K562 (cell line): Measurements from ENCODE around the gene TXNDC8. TPM values are rescaled to one million over a fixed set of nuclear protein-coding genes. Genes with fewer than 3 reads are reported as not detected.
A peak's percentile ranks its signal among the peaks of the same experiment; 100 is the strongest.

Experiments used
- CREBBP ChIP-seq: IDR thresholded peaks from one replicate; pipeline ENCODE4 v1.6.1; 2012; ENCODE audit warnings: low read depth, mild to moderate bottlenecking, control low read depth, inconsistent platforms, low read length
- E4F1 ChIP-seq: fragments of 250-450 bp; sonication (Bioruptor Pico); IDR thresholded peaks from 2 replicates; pipeline ENCODE4 v1.5.0; 2021; ENCODE audit warnings: mild to moderate bottlenecking, borderline replicate concordance
- FOXA3 ChIP-seq, 2 experiments: fragments of 450-650 bp in 1 of 2; sonication (generic) in 1 of 2; formaldehyde crosslinking; IDR thresholded peaks in 1 of 2; conservative IDR thresholded peaks in 1 of 2; 2 replicates each; pipeline versions ENCODE4 v1.4.0 to v1.8.0; 2020 to 2022; ENCODE audit warnings: mild to moderate bottlenecking in 2 of 2, missing genetic modification reagents in 1 of 2
- GTF3C2 ChIP-seq: IDR thresholded peaks from 3 replicates; pipeline ENCODE4 v1.6.1; 2011; ENCODE audit warnings: borderline replicate concordance, mild to moderate bottlenecking, moderate library complexity; ENCODE audit not compliant: insufficient read length; ENCODE audit errors: extremely low read depth
- HNRNPK ChIP-seq: fragments of 200-400 bp; formaldehyde crosslinking; IDR thresholded peaks from one replicate; pipeline ENCODE4 v1.6.1; 2018; ENCODE audit warnings: mild to moderate bottlenecking, low read depth, low read length; ENCODE audit not compliant: poor library complexity, severe bottlenecking
- ILF3 ChIP-seq: fragments of 450-650 bp; IDR thresholded peaks from 2 replicates; pipeline ENCODE4 v1.6.1; 2018; ENCODE audit warnings: antibody characterized with exemption, mild to moderate bottlenecking, moderate library complexity, borderline replicate concordance
- MAFG ChIP-seq: fragments of 450-650 bp; conservative IDR thresholded peaks from 2 replicates; pipeline ENCODE4 v1.6.1; 2016; ENCODE audit warnings: missing genetic modification characterization, missing compliant biosample characterization
- MCM2 ChIP-seq: fragments of 450-650 bp; IDR thresholded peaks from 2 replicates; pipeline ENCODE4 v1.6.1; 2017; ENCODE audit warnings: low read depth, mild to moderate bottlenecking
- STAT6 ChIP-seq: sonication (generic); formaldehyde crosslinking; IDR thresholded peaks from 2 replicates; pipeline ENCODE4 v1.8.1; 2023; ENCODE audit warnings: mild to moderate bottlenecking, missing genetic modification reagents
- XRCC4 ChIP-seq: IDR thresholded peaks from one replicate; pipeline ENCODE4 v1.6.1; 2011; ENCODE audit not compliant: insufficient read depth, insufficient read length; ENCODE audit errors: extremely low read depth
- ZNF586 ChIP-seq: fragments of 450-650 bp; formaldehyde crosslinking; conservative IDR thresholded peaks from 2 replicates; pipeline ENCODE4 v1.4.0; 2020; ENCODE audit warnings: mild to moderate bottlenecking, moderate library complexity
- polyA plus RNA-seq, 8 experiments: library from polyadenylated mRNA; depleted of rRNA in 4 of 8; stranded (reverse) in 5 of 8; unstranded in 3 of 8; fragments of >200 nt; fragmentation: Nextera tagmentation in 2 of 8; fragmentation: Illumina TruSeq in 1 of 8; extraction: Ambion mirVana in 2 of 8; extraction: Trizol in 1 of 8; gene quantifications; 2 replicates each; pipeline versions ENCODE4 v1.2.1 to v1.2.3, GENCODE V29; 2011 to 2014; ENCODE audit warnings: inconsistent platforms in 1 of 8, missing spikeins in 1 of 8
- total RNA-seq, 7 experiments: library from RNA; depleted of rRNA in 6 of 7; stranded (reverse); fragments of >200 nt in 6 of 7; fragmentation: Illumina TruSeq in 2 of 7; extraction: Trizol in 2 of 7; gene quantifications; 2 replicates each; pipeline versions ENCODE4 v1.2.1 to v1.2.3, GENCODE V29; 2011 to 2021; ENCODE audit warnings: low replicate concordance in 1 of 7

TXNDC8 gene
- total and polyA plus RNA-seq, 9 of the 15 experiments (the other 6 are each of a cell fraction or from before 2014, with no cell fraction given) = not detected

GRCh38 chr9:110255463-110256379, 81.9 kb downstream of the TXNDC8 start (continued):
- peak in 1 of 2 experiments; percentile 55; a peak in 1 of 4 replicates for TF ChIP-seq FOXA3 (CRISPR knock-in tag; conservative IDR thresholded peaks at IDR 0.05 in 1 of 2, IDR thresholded peaks at IDR 0.05 in 1 of 2)
- no peak for TF ChIP-seq ILF3
- TF ChIP-seq ZNF586 (CRISPR knock-in tag) = no peak
- TF ChIP-seq XRCC4 = no peak
- no peak for TF ChIP-seq MCM2
- no peak for TF ChIP-seq CREBBP
- TF ChIP-seq HNRNPK = no peak
- no peak for TF ChIP-seq STAT6
- TF ChIP-seq E4F1 (CRISPR knock-in tag) = no peak
- TF ChIP-seq GTF3C2 = no peak
- TF ChIP-seq MAFG (tag) = no peak
